GM15510 (cell line): Measurements from ENCODE around the gene ACTR1A.
A peak's percentile ranks its signal among the peaks of the same experiment; 100 is the strongest.

Experiments used
- POLR2A ChIP-seq: IDR thresholded peaks from 3 replicates; pipeline ENCODE4 v1.6.1; 2011; ENCODE audit warnings: borderline replicate concordance; ENCODE audit not compliant: insufficient read length; ENCODE audit errors: extremely low read depth

Gene ACTR1A

DNA sequence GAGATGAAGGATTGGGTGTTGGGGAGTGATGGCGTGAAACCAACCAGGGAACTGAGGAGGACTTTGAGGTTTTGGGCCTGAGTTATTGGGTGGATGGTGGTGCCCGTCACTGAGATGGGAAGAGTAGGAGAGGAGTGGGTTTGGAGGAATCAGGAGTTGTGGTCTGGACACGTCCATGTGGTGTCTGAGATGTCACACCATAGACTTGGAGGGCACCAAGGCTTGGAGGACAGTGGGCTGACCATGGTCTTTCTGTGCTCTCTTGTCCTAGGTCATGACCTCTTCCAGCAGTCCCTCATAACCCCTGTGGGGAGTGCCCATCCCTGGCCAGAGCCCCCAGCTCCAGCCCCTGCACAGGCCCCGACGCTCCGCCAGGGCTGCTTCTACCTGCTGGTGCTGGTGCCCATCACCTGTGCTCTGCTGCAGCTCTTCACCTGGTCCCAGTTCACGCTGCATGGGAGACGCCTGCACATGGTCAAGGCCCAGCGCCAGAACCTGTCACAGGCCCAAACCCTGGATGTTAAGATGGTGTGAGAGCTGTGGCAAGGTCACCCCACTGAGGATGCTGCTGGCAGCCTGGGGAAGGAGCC is 27.0 kb downstream of the ACTR1A start:
- no peak for TF ChIP-seq POLR2A

DNA sequence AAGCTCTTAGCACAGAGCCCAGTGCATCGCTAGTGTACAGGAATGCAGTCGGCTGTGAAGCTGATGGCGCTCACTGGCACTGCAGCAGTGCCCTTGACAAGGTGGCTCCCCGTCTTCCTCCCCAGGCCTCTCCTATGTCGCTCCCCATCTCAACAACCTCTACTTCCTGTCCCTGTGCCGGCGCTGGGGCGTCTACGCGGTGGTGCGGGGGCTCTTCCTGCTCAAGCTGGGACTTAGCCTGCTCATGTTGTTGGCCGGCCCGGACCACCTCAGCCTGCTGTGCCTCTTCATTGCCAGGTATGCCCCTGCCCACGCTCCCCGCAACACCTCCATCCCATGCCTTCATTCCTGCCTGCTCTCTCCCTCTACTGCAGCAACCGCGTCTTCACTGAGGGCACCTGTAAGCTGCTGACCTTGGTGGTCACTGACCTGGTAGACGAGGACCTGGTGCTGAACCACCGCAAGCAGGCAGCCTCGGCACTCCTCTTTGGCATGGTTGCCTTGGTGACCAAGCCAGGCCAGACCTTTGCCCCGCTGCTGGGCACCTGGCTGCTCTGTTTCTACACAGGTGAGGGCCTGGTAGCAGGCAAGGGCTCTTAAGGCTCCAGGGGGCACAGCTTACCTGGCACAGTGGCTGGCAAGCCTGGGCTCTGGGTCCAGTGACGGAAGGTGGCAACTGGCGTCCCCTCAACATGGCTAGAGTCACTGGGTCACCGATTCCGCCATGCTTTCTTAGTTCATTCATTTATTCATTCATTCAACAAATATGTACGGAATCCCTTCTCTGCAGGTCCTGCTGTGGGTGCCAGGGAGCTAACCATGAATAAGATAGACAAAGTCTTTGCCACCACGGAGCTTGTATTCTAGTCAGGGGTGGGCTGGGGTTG is 28.8 kb downstream of the ACTR1A start:
- TF ChIP-seq POLR2A, result no peak

DNA sequence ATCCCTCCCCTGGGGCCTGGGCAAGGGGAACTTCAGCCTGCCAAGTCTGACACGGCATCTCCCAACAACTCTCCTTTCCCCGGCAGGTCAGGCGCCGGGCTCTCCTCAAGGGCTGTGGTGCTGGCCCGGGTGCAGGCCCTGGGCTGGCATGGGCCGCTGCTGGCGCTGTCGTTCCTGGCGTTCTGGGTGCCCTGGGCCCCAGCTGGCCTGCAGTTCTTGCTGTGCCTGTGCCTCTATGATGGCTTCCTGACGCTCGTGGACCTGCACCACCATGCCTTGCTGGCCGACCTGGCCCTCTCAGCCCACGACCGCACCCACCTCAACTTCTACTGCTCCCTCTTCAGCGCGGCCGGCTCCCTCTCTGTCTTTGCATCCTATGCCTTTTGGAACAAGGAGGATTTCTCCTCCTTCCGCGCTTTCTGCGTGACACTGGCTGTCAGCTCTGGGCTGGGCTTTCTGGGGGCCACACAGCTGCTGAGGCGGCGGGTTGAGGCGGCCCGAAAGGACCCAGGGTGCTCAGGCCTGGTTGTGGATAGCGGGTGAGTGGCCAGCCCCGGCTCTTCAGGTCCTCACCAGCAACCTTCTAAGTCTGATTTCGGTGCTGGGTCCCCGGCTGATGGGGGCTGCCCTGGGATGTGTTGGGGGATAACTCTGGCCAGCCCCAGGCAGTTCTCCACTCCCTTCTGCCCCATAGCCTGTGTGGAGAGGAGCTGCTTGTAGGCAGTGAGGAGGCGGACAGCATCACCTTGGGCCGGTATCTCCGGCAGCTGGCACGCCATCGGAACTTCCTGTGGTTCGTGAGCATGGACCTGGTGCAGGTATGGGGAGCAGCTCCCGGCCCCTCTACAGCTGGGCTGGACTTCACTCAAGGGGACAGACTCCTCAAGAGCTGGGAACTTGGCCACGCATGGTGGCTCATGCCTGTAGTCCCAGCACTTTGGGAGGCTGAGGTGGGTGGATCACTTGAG is 31.6 kb downstream of the ACTR1A start:
- no peak for TF ChIP-seq POLR2A

DNA sequence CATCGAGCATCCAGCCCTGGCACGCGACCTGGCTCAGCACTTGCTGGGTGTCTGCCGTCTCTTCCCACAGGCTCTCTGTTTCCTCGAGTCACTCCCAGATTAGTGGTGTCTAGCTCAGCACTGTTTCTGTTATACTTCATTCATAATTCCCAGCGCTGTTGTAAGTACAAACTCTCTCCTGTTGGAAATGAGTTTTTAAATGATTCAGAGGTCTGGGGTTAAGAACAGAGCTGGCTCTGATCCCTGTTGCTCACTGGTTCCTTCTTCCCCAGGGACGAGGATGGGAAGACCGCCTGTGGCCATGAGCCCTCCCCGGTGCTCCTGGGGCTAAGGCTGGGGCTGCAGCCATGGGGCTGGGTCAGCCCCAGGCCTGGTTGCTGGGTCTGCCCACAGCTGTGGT is 33.8 kb downstream of the ACTR1A start:
- TF ChIP-seq POLR2A, result no peak

DNA sequence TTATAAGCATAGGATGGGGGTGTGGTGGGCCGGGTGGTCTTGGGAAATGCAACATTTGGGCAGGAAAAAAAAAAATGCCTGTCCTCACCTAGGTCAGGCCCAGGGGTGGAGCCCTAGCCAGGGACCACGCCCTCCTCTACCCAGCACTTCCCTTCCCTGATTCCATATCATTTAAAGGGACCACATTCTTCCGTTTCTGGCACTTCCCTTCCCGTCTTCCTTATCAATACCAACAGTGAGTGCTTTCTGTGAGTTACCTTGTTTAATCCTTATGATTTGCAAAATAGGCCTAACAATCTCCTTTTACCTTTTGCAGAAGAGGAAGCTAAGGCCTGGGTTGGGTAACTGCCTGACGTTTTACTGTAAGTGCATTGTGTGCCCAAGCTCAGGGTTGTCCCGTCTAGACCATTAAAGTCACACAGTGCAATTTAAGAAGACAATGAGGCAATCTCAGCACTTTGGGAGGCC is 34.5 kb downstream of the ACTR1A start:
- no peak for TF ChIP-seq POLR2A

DNA sequence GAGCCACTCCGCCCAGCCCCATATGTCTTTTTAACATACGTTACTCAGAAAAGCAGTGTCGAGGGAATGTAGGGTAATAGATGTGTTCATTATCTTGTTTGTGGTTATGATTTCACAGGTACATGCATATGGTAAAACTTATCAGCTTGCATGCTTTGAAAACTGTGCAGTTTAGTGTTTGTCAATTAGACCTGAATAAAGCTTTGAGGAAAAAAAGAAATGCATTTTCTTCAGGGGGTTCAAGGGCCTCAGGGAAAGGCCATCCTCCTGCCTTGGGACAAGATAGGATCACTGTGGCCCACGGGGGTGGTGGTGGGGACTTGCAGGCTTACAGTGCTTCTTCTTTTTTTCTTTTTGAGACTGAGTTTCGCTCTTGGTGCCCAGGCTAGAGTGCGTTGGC is 35.2 kb downstream of the ACTR1A start:
- no peak for TF ChIP-seq POLR2A

DNA sequence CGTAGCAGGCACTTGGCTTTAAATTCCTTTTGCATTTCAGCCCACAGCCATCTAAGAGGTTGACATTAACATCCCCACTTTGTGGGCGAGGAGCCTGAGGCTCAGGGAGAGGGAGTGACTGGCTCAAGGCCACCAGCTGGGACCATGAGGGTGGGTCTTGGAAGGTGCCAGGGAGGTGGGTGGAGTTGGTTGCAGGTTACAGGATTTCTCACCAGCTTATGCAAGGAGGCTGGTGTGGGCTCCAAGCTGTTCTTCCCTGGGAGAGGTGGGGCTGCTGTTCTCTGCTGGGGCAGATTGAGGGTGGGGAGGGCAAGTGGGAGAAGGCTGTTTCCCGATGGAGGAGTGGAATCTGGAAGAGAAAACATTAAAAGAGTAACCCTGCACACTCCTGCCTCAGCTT is 37.0 kb downstream of the ACTR1A start:
- TF ChIP-seq POLR2A, result no peak

DNA sequence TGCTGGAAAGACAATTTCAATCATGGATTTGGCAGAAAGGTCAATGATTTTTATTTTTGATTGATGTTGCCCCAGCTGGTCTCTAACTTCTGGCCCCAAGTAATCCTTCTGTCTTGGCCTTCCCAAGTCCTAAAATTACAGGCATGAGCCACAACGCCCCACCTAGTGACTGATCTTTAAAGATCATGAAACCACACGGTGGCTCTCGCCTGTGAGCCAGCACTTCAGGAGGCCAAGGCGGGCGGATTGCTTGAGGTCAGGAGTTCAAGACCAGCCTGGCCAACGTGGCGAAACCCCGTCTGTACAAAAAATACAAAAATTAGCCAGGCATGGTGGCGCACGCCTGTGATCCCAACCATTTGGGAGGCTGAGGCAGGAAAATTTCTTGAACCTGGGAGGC is 38.5 kb downstream of the ACTR1A start:
- TF ChIP-seq POLR2A, result no peak

DNA sequence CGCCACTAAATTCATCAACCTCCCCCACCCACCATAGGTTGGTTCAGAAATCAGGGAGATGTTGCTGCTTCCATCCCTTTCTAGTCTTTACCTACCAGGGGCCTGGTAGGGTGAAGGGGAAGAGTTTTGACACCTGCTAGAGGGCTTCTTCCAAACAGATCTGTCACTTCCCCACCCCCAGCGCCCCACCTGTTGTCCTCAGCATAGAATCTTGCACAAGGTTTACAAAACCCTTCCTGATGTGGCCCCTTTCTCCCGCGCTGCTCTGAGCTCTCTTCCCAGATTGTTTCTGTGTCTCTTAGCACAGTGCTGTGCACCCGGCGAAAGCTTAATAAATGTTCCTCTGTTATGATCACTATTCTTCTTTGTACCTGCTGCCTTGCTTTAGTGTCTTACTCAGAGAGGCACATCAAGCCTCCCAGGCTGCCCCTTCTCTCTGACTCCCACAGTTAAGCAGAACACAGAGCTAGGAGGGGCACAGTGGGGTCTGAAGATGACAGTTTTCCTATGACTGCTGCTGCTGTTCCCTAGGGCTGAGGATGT is 39.9 kb downstream of the ACTR1A start:
- TF ChIP-seq POLR2A, result no peak

DNA sequence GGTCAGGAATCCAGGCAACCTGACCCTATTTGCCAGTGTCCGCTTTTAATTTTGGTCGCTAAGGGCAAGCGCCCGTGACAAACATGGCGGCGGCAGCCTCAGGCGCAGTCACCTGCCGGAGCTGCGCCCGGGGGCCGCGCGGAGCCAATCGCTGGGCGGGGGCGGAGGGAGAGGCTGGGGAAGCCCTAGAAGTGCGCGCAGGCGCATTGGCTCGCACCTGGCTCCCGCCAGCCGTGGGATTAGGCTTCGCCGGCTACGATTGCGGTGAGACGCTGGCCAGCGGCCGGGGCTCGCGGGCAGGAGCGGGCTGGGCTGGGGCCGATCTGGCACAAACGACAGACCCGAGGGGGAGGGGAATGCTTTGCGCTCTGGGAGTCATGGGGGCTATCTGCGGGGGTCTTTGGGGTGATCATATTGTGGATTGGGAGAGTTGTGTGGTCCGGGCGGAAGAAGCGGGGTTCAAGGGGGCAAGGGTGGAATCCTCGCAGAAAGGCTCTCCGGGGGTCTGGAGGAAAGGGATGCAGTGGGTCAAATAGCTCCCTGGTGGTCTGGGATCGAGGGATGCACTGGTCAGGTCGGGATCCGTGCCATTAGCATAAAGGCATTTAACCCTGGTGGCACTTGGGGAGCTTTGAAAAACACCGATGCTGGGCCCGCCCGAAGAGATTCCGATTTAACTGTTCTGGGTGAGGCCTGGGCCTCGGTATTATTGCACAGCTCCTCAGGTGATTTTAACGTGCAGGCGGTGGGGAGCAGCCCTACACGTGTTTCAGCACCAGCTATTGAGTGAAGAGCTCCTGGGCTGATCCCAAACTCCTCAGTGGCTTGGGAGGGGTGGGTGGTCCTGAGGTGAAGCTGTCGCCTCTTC is 41.1 kb downstream of the ACTR1A start:
- TF ChIP-seq POLR2A, result peak; percentile 62

DNA sequence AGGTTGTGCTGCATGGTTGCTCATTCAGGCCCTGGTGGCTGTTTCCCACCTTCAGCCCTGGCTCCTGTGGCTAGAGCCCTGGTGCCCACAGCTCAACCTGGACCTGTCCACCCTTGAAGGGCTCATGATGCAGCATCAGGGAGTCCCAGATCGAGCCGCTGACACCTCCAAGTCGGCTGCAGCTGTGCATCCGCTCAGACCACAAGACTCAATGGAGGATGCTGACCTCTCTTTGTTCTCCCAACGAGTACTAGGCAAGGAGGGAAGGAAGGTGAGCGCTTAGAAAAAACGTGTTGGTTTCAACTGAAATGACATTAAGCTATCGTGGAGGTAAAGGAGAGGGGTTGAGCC is 41.7 kb downstream of the ACTR1A start:
- no peak for TF ChIP-seq POLR2A

DNA sequence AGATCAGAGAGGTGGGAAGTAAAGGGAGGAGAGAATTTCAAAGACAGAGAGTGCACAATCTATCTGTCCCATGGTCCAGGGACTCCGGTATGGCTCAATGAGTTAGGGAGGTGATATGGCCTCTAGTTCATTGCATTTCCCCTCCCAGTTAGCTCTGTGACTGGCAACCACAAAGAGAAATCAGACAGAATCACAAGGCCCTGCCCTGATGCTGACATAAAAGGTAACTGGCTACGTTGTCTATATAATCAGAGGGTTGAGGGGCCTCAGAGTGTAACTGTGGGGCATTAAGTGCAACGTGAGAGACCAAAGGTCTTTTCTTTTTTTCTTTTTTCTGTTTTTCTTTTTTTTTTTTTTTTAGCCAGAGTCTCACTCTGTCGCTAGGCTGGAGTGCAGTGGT is 43.9 kb downstream of the ACTR1A start:
- TF ChIP-seq POLR2A, result no peak

DNA sequence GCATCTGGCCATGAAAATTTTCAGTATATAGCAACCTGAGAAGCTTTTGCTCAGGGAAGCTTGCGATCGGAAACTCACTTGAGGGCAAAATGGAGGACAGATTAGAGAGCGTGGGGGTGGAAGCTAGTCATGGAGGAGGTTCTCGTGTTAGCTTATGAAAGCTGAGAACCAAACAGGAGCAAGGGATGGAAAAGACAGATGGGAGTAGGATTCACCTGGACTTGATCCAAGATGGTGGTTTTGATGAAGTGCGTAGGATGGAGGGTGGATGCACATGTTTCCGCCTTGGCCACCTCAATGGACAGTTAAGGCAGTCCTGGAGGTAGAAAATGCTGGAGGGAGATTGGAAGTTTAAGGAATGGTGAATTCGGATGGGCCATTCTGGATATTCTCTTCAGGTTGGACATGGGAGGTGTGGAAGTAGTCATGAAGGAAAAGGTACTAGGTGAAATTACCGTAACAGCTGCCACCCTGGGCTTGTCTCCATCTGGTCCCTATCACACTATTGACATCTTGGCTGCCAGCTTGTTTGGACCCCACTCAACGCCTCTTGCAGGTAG is 44.8 kb downstream of the ACTR1A start:
- TF ChIP-seq POLR2A, result no peak

DNA sequence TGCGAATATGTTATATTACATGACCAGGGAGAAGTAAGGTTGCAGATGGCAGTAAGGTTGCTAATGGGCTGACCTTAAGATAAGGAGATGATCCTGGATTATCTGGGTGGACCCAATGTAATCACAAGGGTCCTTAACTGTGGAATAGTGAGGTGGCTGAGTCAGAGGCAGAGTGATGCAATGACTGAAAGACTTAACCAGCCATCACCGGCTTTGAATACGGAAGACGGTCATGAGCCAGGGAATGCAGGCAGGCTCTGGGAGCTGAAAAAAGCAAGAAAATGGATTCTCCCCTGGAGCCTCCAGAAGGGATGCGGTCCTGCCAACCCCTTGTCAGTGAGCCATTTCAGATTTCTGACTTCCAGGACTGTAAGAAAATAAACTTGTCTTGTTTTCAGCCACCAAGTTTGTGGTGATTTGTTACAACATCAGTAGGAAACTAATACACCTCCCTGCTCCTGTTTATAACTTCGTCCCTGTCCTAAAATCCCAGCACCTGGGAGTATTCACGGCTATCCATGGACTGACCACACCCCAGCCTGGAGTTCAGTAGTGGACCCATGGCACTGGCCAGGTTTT is 46.5 kb downstream of the ACTR1A start:
- TF ChIP-seq POLR2A, result no peak

DNA sequence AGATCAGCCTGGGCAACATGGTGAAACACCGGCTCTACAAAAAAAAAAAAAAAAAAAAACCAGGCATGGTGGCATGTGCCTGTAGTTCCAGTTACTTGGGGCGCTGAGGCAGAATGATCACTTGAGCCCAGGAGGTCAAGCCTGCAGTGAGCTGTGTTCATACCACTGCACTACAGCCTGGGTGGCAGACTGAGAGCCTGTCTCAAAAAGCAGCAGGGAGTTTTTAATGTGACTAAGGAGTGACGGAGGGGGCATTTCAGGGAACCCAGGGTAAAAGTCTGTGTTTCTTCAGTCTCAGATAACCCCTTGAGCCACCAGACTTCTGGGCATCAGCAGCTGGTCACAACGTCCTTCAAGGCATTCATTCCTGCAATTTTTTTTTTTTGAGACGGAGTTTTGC is 49.0 kb downstream of the ACTR1A start:
- TF ChIP-seq POLR2A, result no peak
